T-helper 1 cell treated with Interleukin-12 subunit alpha and Interleukin-12 subunit beta and Interleukin-4 antibody, amounts not matched to agents 30 ng/mL and 1 ng/mL, for 36 hours (primary cell): ENCODE measurements around the gene PBX3. TPM values are rescaled to one million over a fixed set of nuclear protein-coding genes. Genes with fewer than 3 reads are reported as not detected.

Source experiments
- intact Hi-C: fragments of 100-400 bp; cut with micrococcal nuclease; formaldehyde crosslinking; loops from one replicate; pipeline ENCODE4 v1.15.1; 2024
- total RNA-seq: library from RNA; stranded (reverse); gene quantifications from 2 replicates; pipeline ENCODE4 v1.2.3, GENCODE V29; 2022

Gene PBX3
- total RNA-seq, 1 donor from 2014 or later: 14.6 TPM

GRCh38 chr9:125820100-125820804, 73.1 kb downstream of the PBX3 start:
- intact Hi-C loops: loop anchor here (5.0 kb wide), 1 partner anchor 72 kb away; no protein-coding TSS in a partner anchor

GRCh38 chr9:125821078-125821477, 73.9 kb downstream of the PBX3 start:
- intact Hi-C loops: loop anchor here (5.0 kb wide), 1 partner anchor 71 kb away; no protein-coding TSS in a partner anchor

GRCh38 chr9:125822160-125822559, 75.0 kb downstream of the PBX3 start:
- intact Hi-C loops: loop anchor here (2.0 to 5.0 kb wide), 2 partner anchors 70 to 115 kb away; partner anchors contain the start of gene MAPKAP1

- intact Hi-C loops: loop anchor here (2.0 to 5.0 kb wide), 2 partner anchors 69 to 116 kb away; partner anchors contain the start of gene MAPKAP1
Measured at GRCh38 chr9:125822902-125823301, 75.7 kb downstream of the PBX3 start.

GRCh38 chr9:125823874-125824406, 76.8 kb downstream of the PBX3 start:
- intact Hi-C loops: loop anchor here (2.0 to 5.0 kb wide), 3 partner anchors 68 to 117 kb away; partner anchors contain the start of genes MAPKAP1 and PBX3

GRCh38 chr9:125825762-125826161, 78.6 kb downstream of the PBX3 start:
- intact Hi-C loops: loop anchor here (2.0 kb wide), 1 partner anchor 79 kb away; the partner anchor contains the start of gene PBX3

GRCh38 chr9:125826850-125827249, 79.7 kb downstream of the PBX3 start:
- intact Hi-C loops: no loop called here

- intact Hi-C loops: no loop called here
Measured at GRCh38 chr9:125829743-125830142, 82.6 kb downstream of the PBX3 start.

GRCh38 chr9:125831054-125831453, 83.9 kb downstream of the PBX3 start:
- intact Hi-C loops: no loop called here

GRCh38 chr9:125831616-125832015, 84.4 kb downstream of the PBX3 start:
- intact Hi-C loops: no loop called here

- intact Hi-C loops: no loop called here
Measured at GRCh38 chr9:125835655-125836054, 88.5 kb downstream of the PBX3 start.

GRCh38 chr9:125839317-125839716, 92.1 kb downstream of the PBX3 start:
- intact Hi-C loops: no loop called here

GRCh38 chr9:125841444-125841843, 94.3 kb downstream of the PBX3 start:
- intact Hi-C loops: no loop called here

- intact Hi-C loops: no loop called here
Measured at GRCh38 chr9:125842242-125842641, 95.1 kb downstream of the PBX3 start.

- intact Hi-C loops: no loop called here
Measured at GRCh38 chr9:125843646-125844045, 96.5 kb downstream of the PBX3 start.

GRCh38 chr9:125844611-125845010, 97.4 kb downstream of the PBX3 start:
- intact Hi-C loops: no loop called here

GRCh38 chr9:125845271-125845808, 98.2 kb downstream of the PBX3 start:
- intact Hi-C loops: no loop called here

GRCh38 chr9:125847735-125848134, 100.6 kb downstream of the PBX3 start:
- intact Hi-C loops: no loop called here

GRCh38 chr9:125850106-125850632, 103.0 kb downstream of the PBX3 start:
- intact Hi-C loops: no loop called here

GRCh38 chr9:125850763-125851162, 103.6 kb downstream of the PBX3 start:
- intact Hi-C loops: no loop called here

- intact Hi-C loops: no loop called here
Measured at GRCh38 chr9:125851979-125852378, 104.8 kb downstream of the PBX3 start.

- intact Hi-C loops: no loop called here
Measured at GRCh38 chr9:125852386-125852785, 105.2 kb downstream of the PBX3 start.
